Measurements from ENCODE around the gene HEMK1. TPM values are rescaled to one million over a fixed set of nuclear protein-coding genes. Genes with fewer than 3 reads are reported as not detected.

HEMK1 gene
- total and polyA plus RNA-seq, 2 of the 4 experiments (the other 2 are of a cell fraction): 17.2 to 20.8 TPM

DNA sequence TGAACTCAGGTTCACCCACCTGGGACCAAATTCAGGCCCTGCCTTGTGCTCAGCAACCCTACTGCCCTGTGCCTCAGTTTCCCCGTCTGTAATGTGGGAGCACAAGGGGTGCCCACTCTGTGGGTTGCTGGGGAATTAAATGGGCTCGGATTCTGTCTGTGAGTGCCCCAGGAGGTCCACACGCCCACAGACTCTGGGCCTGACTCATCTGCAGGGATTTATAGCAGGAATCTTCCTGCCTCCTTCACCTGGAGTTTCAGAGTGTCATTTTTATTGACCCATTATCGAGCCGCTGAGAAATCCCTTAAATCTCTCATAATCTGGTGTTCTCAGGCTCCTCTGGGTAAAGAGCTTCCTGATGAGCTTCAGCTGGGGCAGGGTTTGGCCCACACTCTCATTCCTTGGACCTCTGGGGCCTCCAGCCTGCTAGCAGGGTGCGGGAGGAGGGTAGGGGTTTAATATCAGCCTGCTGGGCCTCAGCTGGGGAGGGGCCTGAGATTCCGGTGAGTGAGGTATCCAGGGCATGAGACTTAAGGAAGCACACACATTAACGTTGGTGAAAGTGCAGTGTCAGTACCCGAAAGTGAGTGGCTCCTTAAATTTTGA lies 18.2 kb upstream of the HEMK1 start:
- TF ChIP-seq RFX5 (IDR thresholded peaks at IDR 0.05; ENCODE audit: low read depth, low read length) (no peak), RCOR1 (IDR thresholded peaks at IDR 0.05; ENCODE audit: insufficient replicate concordance, low read length) (no peak), FOS (IDR thresholded peaks at IDR 0.05; ENCODE audit: low read depth, low read length) (no peak), CEBPB (IDR thresholded peaks at IDR 0.05; ENCODE audit: low read depth, low read length) (no peak), BHLHE40 (IDR thresholded peaks at IDR 0.05; ENCODE audit: low read depth, low read length) (no peak), RAD21 (IDR thresholded peaks at IDR 0.05; ENCODE audit: low read length) (no peak), MXI1 (IDR thresholded peaks at IDR 0.05; ENCODE audit: borderline replicate concordance, low read depth, low read length) (no peak), MAZ (IDR thresholded peaks at IDR 0.05; ENCODE audit: borderline replicate concordance, low read depth, low read length) (no peak), NFE2L2 (IDR thresholded peaks at IDR 0.05; ENCODE audit: low read depth, low read length) (no peak), CHD1 (IDR thresholded peaks at IDR 0.05; ENCODE audit: low read depth, low read length) (no peak), POLR2A (IDR thresholded peaks at IDR 0.05; ENCODE audit: low read depth, low read length) (no peak)
- TF ChIP-seq, protein P1, sequence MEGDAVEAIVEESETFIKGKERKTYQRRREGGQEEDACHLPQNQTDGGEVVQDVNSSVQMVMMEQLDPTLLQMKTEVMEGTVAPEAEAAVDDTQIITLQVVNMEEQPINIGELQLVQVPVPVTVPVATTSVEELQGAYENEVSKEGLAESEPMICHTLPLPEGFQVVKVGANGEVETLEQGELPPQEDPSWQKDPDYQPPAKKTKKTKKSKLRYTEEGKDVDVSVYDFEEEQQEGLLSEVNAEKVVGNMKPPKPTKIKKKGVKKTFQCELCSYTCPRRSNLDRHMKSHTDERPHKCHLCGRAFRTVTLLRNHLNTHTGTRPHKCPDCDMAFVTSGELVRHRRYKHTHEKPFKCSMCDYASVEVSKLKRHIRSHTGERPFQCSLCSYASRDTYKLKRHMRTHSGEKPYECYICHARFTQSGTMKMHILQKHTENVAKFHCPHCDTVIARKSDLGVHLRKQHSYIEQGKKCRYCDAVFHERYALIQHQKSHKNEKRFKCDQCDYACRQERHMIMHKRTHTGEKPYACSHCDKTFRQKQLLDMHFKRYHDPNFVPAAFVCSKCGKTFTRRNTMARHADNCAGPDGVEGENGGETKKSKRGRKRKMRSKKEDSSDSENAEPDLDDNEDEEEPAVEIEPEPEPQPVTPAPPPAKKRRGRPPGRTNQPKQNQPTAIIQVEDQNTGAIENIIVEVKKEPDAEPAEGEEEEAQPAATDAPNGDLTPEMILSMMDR (conservative IDR thresholded peaks at IDR 0.05; ENCODE audit: low read depth, low read length): no peak
- TF ChIP-seq, protein P2, sequence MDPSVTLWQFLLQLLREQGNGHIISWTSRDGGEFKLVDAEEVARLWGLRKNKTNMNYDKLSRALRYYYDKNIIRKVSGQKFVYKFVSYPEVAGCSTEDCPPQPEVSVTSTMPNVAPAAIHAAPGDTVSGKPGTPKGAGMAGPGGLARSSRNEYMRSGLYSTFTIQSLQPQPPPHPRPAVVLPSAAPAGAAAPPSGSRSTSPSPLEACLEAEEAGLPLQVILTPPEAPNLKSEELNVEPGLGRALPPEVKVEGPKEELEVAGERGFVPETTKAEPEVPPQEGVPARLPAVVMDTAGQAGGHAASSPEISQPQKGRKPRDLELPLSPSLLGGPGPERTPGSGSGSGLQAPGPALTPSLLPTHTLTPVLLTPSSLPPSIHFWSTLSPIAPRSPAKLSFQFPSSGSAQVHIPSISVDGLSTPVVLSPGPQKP (IDR thresholded peaks at IDR 0.05; ENCODE audit: borderline replicate concordance, low read depth, low read length): no peak
- TF ChIP-seq, protein P3, sequence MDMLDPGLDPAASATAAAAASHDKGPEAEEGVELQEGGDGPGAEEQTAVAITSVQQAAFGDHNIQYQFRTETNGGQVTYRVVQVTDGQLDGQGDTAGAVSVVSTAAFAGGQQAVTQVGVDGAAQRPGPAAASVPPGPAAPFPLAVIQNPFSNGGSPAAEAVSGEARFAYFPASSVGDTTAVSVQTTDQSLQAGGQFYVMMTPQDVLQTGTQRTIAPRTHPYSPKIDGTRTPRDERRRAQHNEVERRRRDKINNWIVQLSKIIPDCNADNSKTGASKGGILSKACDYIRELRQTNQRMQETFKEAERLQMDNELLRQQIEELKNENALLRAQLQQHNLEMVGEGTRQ (IDR thresholded peaks at IDR 0.05; ENCODE audit: low read depth, low read length): no peak
- Histone ChIP-seq H3K9ac (ENCODE audit: low read depth, low read length) (no peak overlapping the region), H2BK120ac (ENCODE audit: low read depth, low read length) (no peak overlapping the region), H4K20me1 (ENCODE audit: insufficient read depth, low read length) (no peaks in the 10 kb centered on the region), H3K4ac (ENCODE audit: low read depth, low read length) (no peak overlapping the region), H2AK9ac (replicated peaks; ENCODE audit: low read depth, low read length, poor library complexity) (no peak overlapping the region), H3K18ac (ENCODE audit: low read depth, low read length) (no peak overlapping the region), H4K91ac (ENCODE audit: insufficient read depth, low read depth, low read length) (no peak overlapping the region), H2BK15ac (ENCODE audit: low read depth, low read length) (no peak overlapping the region), H4K8ac (ENCODE audit: low read depth in 2 of 2, low read length in 2 of 2) (no peak overlapping the region), H2AK5ac (ENCODE audit: low read depth, low read length) (no peak overlapping the region), H3K9me3 (ENCODE audit: control insufficient read depth, insufficient read depth, low read length) (no peaks in the 10 kb centered on the region), H4K5ac (ENCODE audit: low read depth, low read length) (no peak overlapping the region), H3K4me2 (ENCODE audit: low read depth, low read length) (no peak overlapping the region), H3K36me3 (ENCODE audit: control insufficient read depth, insufficient read depth, low read length) (no peaks in the 10 kb centered on the region), H2BK5ac (ENCODE audit: low read depth, low read length, poor library complexity, severe bottlenecking) (no peak overlapping the region), H3K27ac (ENCODE audit: insufficient read depth, low read length) (no peak overlapping the region), H3K56ac (ENCODE audit: extremely low read depth, insufficient read depth, low read length) (no peak overlapping the region), H3K9me1 (ENCODE audit: insufficient read depth, low read length) (no peaks in the 10 kb centered on the region), H3K14ac (replicated peaks; ENCODE audit: low read depth, low read length) (no peak overlapping the region), H3K79me1 (ENCODE audit: low read depth in 1 of 2, low read length in 2 of 2) (no peaks in the 10 kb centered on the region), H3K4me3 (ENCODE audit: insufficient read depth, low read depth, low read length) (no peak overlapping the region), H3K27me3 (ENCODE audit: control insufficient read depth, insufficient read depth, low read length) (peaks cover 37% of the 10 kb centered on the region), H2BK20ac (ENCODE audit: low read depth, low read length) (no peak overlapping the region), H3K4me1 (ENCODE audit: control insufficient read depth, insufficient read depth, low read length) (no peaks in the 10 kb centered on the region), H3K23ac (ENCODE audit: low read depth, low read length) (no peak overlapping the region), H2AFZ (replicated peaks; ENCODE audit: low read length, poor library complexity) (no peak overlapping the region)
- dilution Hi-C loops (cut with HindIII; ENCODE audit: low sequenced_read_pairs, unreplicated experiment) (no loop called here), intact Hi-C loops (cut with micrococcal nuclease) (loop anchor here (2.0 kb wide), 1 partner anchor 204 kb away; no protein-coding TSS in a partner anchor), in situ Hi-C loops (cut with MboI; ENCODE audit: low sequenced_read_pairs) (no loop called here)
- no TSS peak for BruUV-seq (replicated peaks)
- ATAC-seq (ENCODE audit: low read depth): no peak
- DNase-seq: no peak
- ChIA-PET POLR2A (ENCODE audit: unreplicated experiment) (no interaction called here), CTCF (no interaction called here)
- WGBS, 2 experiments (ENCODE audit: extremely low coverage in 2 of 2, insufficient read length in 1 of 2): 0% methylated on average over 2 of the region's 9 CpGs; no CpG with 5 or more reads in 1 of the 2 experiments
